HCT116 (cell line): ENCODE measurements around the gene VEZF1. TPM values are rescaled to one million over a fixed set of nuclear protein-coding genes. Genes with fewer than 3 reads are reported as not detected.
A peak's percentile ranks its signal among the peaks of the same experiment; 100 is the strongest.
"Not testable (repeated sequence)": the region's sequence is repeated elsewhere in the genome, so short reads cannot be mapped to it uniquely, and the experiment has no call there.

Experiments used
- ATAC-seq: fragments of 200-7000 bp; cut with Tn5 transposase; 2 replicates; pipeline ENCODE4 v1.9.1; 2020; ENCODE audit warnings: mild to moderate bottlenecking, moderate library complexity
- BruUV-seq: library from RNA; stranded (reverse); fragments of 400-500 nt; replicated peaks from 2 replicates; lab custom pipeline; 2021; lab: Mats Ljungman, UMichigan
- CTCF ChIA-PET: fragments of 300-600 bp; sonication (Branson Sonifier 250); formaldehyde crosslinking; loops from one replicate; lab custom pipeline; 2021; ENCODE audit warnings: antibody characterized with exemption; lab: Charles Lee
- POLR2A ChIA-PET: fragments of 300-600, 350-600 bp; sonication (Branson Sonifier 250); formaldehyde crosslinking; loops from one replicate; lab custom pipeline; 2021; ENCODE audit warnings: antibody characterized with exemption; lab: Charles Lee
- RAD21 ChIA-PET, 2 experiments: fragments of 300-600 bp; sonication (Branson Sonifier 250); formaldehyde crosslinking; loops; one replicate each; lab custom pipeline; 2023; ENCODE audit warnings: low total read pairs in 2 of 2; ENCODE audit not compliant: uncharacterized antibody in 2 of 2, unreplicated experiment in 2 of 2, low non-redundant PET in 1 of 2; lab: Charles Lee
- DNase-seq: peaks from one replicate; pipeline ENCODE4 v3.0.0-alpha.2; 2010; ENCODE audit warnings: low read depth, low spot score
- H2AFZ ChIP-seq: fragments of 200-600 bp; shearing (Covaris generic), sonication (generic); 2 replicates; pipeline ENCODE4 v1.6.1; 2017; ENCODE audit warnings: low read depth, mixed run types, mixed read lengths, antibody characterized with exemption, low read length; ENCODE audit not compliant: poor library complexity, severe bottlenecking
- H3K27ac ChIP-seq: 2 replicates; pipeline ENCODE4 v1.5.1; 2012; ENCODE audit warnings: low read depth, low read length
- H3K27me3 ChIP-seq: fragments of 200-600 bp; sonication (generic); 2 replicates; pipeline ENCODE4 v1.6.1; 2016; ENCODE audit warnings: mixed run types, low read length, mixed read lengths; ENCODE audit not compliant: insufficient read depth
- H3K36me3 ChIP-seq, 2 experiments: fragments of 200-500 bp in 1 of 2; fragments of 200-600 bp in 1 of 2; sonication (Bioruptor generic) in 1 of 2; sonication (generic) in 1 of 2; 2 replicates each; pipeline versions ENCODE4 v1.5.1 to v1.6.1; 2014 to 2016; ENCODE audit warnings: low read length in 2 of 2, inconsistent platforms in 1 of 2, mixed read lengths in 1 of 2, mixed run types in 1 of 2; ENCODE audit not compliant: insufficient read depth in 2 of 2, control insufficient read depth in 1 of 2
- H3K4me1 ChIP-seq, 2 experiments: fragments of 200-600 bp in 1 of 2; sonication (generic) in 1 of 2; 2 replicates each; pipeline versions ENCODE4 v1.5.1 to v1.6.1; 2012 to 2017; ENCODE audit warnings: low read length in 2 of 2, inconsistent platforms in 1 of 2, mild to moderate bottlenecking in 1 of 2, mixed read lengths in 1 of 2, mixed run types in 1 of 2, moderate library complexity in 1 of 2; ENCODE audit not compliant: insufficient read depth in 2 of 2, control insufficient read depth in 1 of 2
- H3K4me2 ChIP-seq: fragments of 200-600 bp; sonication (generic); 2 replicates; pipeline ENCODE4 v1.6.1; 2017; ENCODE audit warnings: mixed run types, low read length, mixed read lengths
- H3K4me3 ChIP-seq, 2 experiments: fragments of 200-600 bp in 1 of 2; sonication (generic) in 1 of 2; replicated peaks in 1 of 2; 2 replicates each; pipeline ENCODE4 v1.5.1; 2011 to 2016; ENCODE audit warnings: low read length in 2 of 2, control low read depth in 1 of 2, low read depth in 1 of 2, mild to moderate bottlenecking in 1 of 2, mixed read lengths in 1 of 2, mixed run types in 1 of 2
- H3K79me2 ChIP-seq: fragments of 200-600 bp; sonication (generic); 2 replicates; pipeline ENCODE4 v1.6.1; 2017; ENCODE audit warnings: mild to moderate bottlenecking, mixed run types, low read length, moderate library complexity, mixed read lengths; ENCODE audit not compliant: insufficient read depth
- H3K9ac ChIP-seq: fragments of 200-600 bp; sonication (generic); 2 replicates; pipeline ENCODE4 v1.6.1; 2016; ENCODE audit warnings: low read length, mixed read lengths
- H3K9me2 ChIP-seq: fragments of 200-600 bp; sonication (generic), shearing (Covaris generic); 2 replicates; pipeline ENCODE4 v1.6.1; 2017; ENCODE audit warnings: mixed run types, mild to moderate bottlenecking, moderate library complexity; ENCODE audit not compliant: insufficient read depth
- H3K9me3 ChIP-seq, 2 experiments: fragments of 200-500 bp in 1 of 2; fragments of 200-600 bp in 1 of 2; sonication (Bioruptor generic) in 1 of 2; sonication (generic) in 1 of 2; 2 replicates each; pipeline ENCODE4 v1.6.1; 2014 to 2017; ENCODE audit warnings: low read length in 2 of 2, mixed read lengths in 2 of 2, inconsistent platforms in 1 of 2, low read depth in 1 of 2, mild to moderate bottlenecking in 1 of 2, mixed run types in 1 of 2, moderate library complexity in 1 of 2; ENCODE audit not compliant: control insufficient read depth in 1 of 2, insufficient read depth in 1 of 2
- H4K20me1 ChIP-seq: fragments of 200-600 bp; sonication (generic), shearing (Covaris generic); 2 replicates; pipeline ENCODE4 v1.6.1; 2017; ENCODE audit warnings: mixed run types, mild to moderate bottlenecking, moderate library complexity; ENCODE audit not compliant: insufficient read depth
- CEBPB ChIP-seq: IDR thresholded peaks from 2 replicates; pipeline ENCODE4 v1.6.1; 2012; ENCODE audit warnings: low read depth
- EZH2 ChIP-seq: fragments of 200-600 bp; sonication (generic); IDR thresholded peaks from 2 replicates; pipeline ENCODE4 v1.6.1; 2017; ENCODE audit warnings: antibody characterized with exemption, mixed run types
- FOSL1 ChIP-seq: IDR thresholded peaks from 2 replicates; pipeline ENCODE4 v1.6.1; 2012; ENCODE audit warnings: low read depth
- MAX ChIP-seq: IDR thresholded peaks from 2 replicates; pipeline ENCODE4 v1.6.1; 2012
- POLR2AphosphoS5 ChIP-seq: IDR thresholded peaks from 2 replicates; pipeline ENCODE4 v1.6.1; 2011; ENCODE audit warnings: mild to moderate bottlenecking, low read depth, low read length, moderate library complexity
- SRF ChIP-seq: IDR thresholded peaks from 2 replicates; pipeline ENCODE4 v1.6.1; 2012; ENCODE audit warnings: low read depth
- YY1 ChIP-seq: IDR thresholded peaks from 2 replicates; pipeline ENCODE4 v1.6.1; 2011; ENCODE audit warnings: low read length, low read depth, moderate library complexity, mild to moderate bottlenecking; ENCODE audit not compliant: insufficient replicate concordance; ENCODE audit errors: extremely low read depth
- intact Hi-C: fragments of 100-400 bp; cut with micrococcal nuclease; formaldehyde crosslinking; loops from 2 replicates; pipeline ENCODE4 v1.10.0; 2022
- total RNA-seq: library from RNA; stranded (reverse); gene quantifications from one replicate; pipeline ENCODE4 v1.2.1, GENCODE V29; 2021; ENCODE audit not compliant: unreplicated experiment

Gene VEZF1
- total RNA-seq, 1 experiment from 2014 or later = 70.2 TPM

DNA sequence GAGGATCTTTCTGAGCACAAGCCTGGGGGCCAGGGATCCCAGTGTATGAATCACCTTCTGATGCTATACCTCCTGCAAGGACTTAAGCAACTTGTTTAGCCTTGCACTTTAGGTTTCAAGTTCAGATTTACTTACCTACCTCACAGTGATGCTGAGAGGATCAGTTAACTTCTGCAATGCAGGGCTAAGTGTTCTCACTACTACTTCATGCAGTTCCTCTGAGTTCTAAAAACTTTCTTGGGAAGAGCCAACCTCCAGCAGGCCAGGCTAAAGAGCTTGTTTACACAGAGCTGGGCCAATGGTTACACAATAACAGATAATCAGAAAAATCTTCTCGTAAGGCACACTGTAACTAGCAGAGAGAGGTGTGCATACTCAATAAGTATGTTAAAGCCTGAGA lies 13.0 kb downstream of the VEZF1 start (continued):
- TF ChIP-seq CEBPB = no peak
- no peak for TF ChIP-seq EZH2
- TF ChIP-seq SRF = no peak
- no peak for TF ChIP-seq YY1
- TF ChIP-seq FOSL1 = no peak
- TF ChIP-seq, all 23 proteins: peak for 0

DNA sequence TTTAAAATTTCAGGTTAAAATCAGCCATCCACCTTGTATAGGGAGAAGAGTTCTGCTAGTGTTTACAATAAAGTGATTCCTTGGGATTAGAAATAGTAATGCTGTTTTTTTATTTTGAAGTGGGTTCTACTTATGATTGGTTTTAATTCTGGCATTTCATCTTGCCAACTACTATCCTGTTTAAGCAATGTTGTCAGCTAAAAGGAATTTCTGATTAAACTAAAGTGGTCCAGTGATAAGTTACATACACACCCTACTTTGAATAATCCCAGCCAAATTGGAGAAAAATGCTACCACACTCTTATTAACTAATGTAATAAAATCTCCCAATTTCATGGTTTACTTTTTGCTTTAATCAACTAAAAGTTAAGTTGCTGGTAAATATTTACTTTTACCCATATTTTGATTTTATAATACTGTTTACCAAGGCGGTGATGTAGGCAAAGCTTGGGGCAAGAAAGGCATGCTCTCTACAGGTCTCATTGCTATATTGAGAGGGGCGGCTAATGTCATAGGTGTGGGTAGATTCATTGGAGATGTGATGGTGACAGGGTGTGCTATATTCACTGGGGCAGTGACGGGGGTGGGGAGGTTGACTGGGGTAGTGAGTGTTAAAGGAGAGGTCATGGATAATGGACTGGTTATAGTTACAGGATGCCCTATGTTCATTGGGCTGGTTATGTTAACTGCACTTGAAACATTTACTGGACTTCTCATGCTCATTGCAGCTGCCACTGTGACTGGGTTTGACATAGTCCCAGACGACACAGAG lies 13.8 kb downstream of the VEZF1 start:
- DNase-seq, H3K9me2 ChIP-seq, intact Hi-C loops, CTCF ChIA-PET, H3K27ac ChIP-seq, H3K4me2 ChIP-seq, H3K27me3 ChIP-seq, POLR2A ChIA-PET, H3K79me2 ChIP-seq, H4K20me1 ChIP-seq, H3K4me1 ChIP-seq, ATAC-seq, RAD21 ChIA-PET, H3K9me3 ChIP-seq, H3K4me3 ChIP-seq, H3K9ac ChIP-seq, H2AFZ ChIP-seq: not testable (repeated sequence)
- H3K36me3 ChIP-seq = peaks cover 37 to 53% of the 10 kb centered on the region in 2 experiments
- TSS peak; percentile 8 for BruUV-seq

- CTCF ChIA-PET = no interaction called here
Measured at GRCh38 chr17:57972151-57972550, 15.9 kb downstream of the VEZF1 start.

More at GRCh38 chr17:57972151-57972550, 15.9 kb downstream of the VEZF1 start:
- Histone ChIP-seq H3K36me3 (peaks cover 28 to 38% of the 10 kb centered on the region in 2 experiments), H3K9me3 (no peaks in the 10 kb centered on the region), H3K79me2 (no peaks in the 10 kb centered on the region; the same call in 1 of the 2 replicates), H4K20me1 (no peaks in the 10 kb centered on the region), H3K4me3 (no peak overlapping the region), H3K4me1 (peaks cover 0 to 7% of the 10 kb centered on the region in 2 experiments; a peak in 1 of 4 replicates), H3K27me3 (no peaks in the 10 kb centered on the region), H3K4me2 (no peak overlapping the region), H3K9me2 (no peaks in the 10 kb centered on the region), H2AFZ (no peak overlapping the region), H3K27ac (no peak overlapping the region), H3K9ac (no peak overlapping the region)
- POLR2A ChIA-PET = no interaction called here
- ATAC-seq (no peak), DNase-seq (no peak)
- intact Hi-C loops = no loop called here
- BruUV-seq = no TSS peak
- RAD21 ChIA-PET = no interaction called here
- no peak for TF ChIP-seq MAX
- TF ChIP-seq POLR2AphosphoS5 = 0 out of 2 replicates have a peak, but pooled peaks have one; percentile 9
